Peyer's patch (tissue), 4 donors: ENCODE results near the gene EPHA10. TPM values are rescaled to one million over a fixed set of nuclear protein-coding genes. Genes with fewer than 3 reads are reported as not detected.

ENCODE experiments used
- DNase-seq, 3 donors: peaks; one replicate each; pipeline ENCODE4 v3.0.0-alpha.2; 2017 to 2019
- H3K27ac ChIP-seq, 4 donors: fragments of 200-600 bp; sonication (generic); one replicate each; pipeline ENCODE4 v1.5.1; 2016 to 2019
- H3K27me3 ChIP-seq, 2 donors: fragments of 200-600 bp; sonication (generic); one replicate each; pipeline ENCODE4 v1.5.1; 2019
- H3K36me3 ChIP-seq, 3 donors: fragments of 200-600 bp; sonication (generic); one replicate each; pipeline ENCODE4 v1.5.1; 2016 to 2019
- H3K4me1 ChIP-seq, 4 donors: fragments of 200-600 bp; sonication (generic); one replicate each; pipeline ENCODE4 v1.5.1; 2016 to 2019
- H3K4me3 ChIP-seq, 4 donors: fragments of 200-600 bp; sonication (generic); 1 replicate in 3 of 4; 2 replicates in 1 of 4; pipeline ENCODE4 v1.5.1; 2016 to 2019; ENCODE audit warnings: mild to moderate bottlenecking in 1 of 4
- H3K9me3 ChIP-seq, 4 donors: fragments of 200-600 bp; sonication (generic); one replicate each; pipeline ENCODE4 v1.5.1; 2016 to 2019; ENCODE audit warnings: mild to moderate bottlenecking in 1 of 4
- CTCF ChIP-seq, 6 experiments: fragments of 450-650 bp in 4 of 6; fragments of 200-600 bp in 2 of 6; sonication (generic) in 1 of 6; IDR thresholded peaks; one replicate each; pipeline ENCODE4 v1.5.1; 2017 to 2019; ENCODE audit warnings: antibody characterized with exemption in 6 of 6, mild to moderate bottlenecking in 3 of 6, moderate library complexity in 1 of 6
- POLR2A ChIP-seq, 2 donors: fragments of 450-650 bp; IDR thresholded peaks; one replicate each; pipeline ENCODE4 v1.5.1; 2017; ENCODE audit warnings: antibody characterized with exemption in 2 of 2, mild to moderate bottlenecking in 2 of 2, moderate library complexity in 2 of 2
- small RNA-seq, 2 donors: library from RNA; depleted of rRNA; stranded (forward); fragments of <200 nt; gene quantifications; one replicate each; pipeline ENCODE3, GENCODE V24; 2016
- total RNA-seq, 4 donors: library from RNA; depleted of rRNA; stranded (reverse); fragments of >200 nt; gene quantifications; one replicate each; pipeline ENCODE4 v1.1.0, GENCODE V29; 2016

EPHA10 gene
- total RNA-seq, 4 donors from 2014 or later = 9.9 to 67.8 (median 58.0) TPM

- H3K36me3 ChIP-seq = no peaks in the 10 kb centered on the region
- no peak overlapping the region for H3K4me3 ChIP-seq
These were observed 92.6 kb downstream of the EPHA10 start for GRCh38 chr1:37672136-37672870.

GRCh38 chr1:37671261-37671660 is 93.7 kb downstream of the EPHA10 start:
- Histone ChIP-seq H3K9me3 (no peaks in the 10 kb centered on the region), H3K27me3 (no peaks in the 10 kb centered on the region), H3K4me3 (no peak overlapping the region), H3K27ac (no peak overlapping the region), H3K4me1 (no peaks in the 10 kb centered on the region), H3K36me3 (no peaks in the 10 kb centered on the region)
- TF ChIP-seq CTCF (IDR thresholded peaks at IDR 0.05) (no peak), POLR2A (IDR thresholded peaks at IDR 0.05) (no peak)
- DNase-seq = no peak

More at GRCh38 chr1:37672136-37672870, 92.6 kb downstream of the EPHA10 start:
- Histone ChIP-seq H3K27me3 (no peaks in the 10 kb centered on the region), H3K27ac (no peak overlapping the region), H3K4me1 (peaks cover 0 to 3% (median 0%) of the 10 kb centered on the region in 4 donors), H3K9me3 (no peaks in the 10 kb centered on the region)
- DNase-seq = no peak
- TF ChIP-seq CTCF (IDR thresholded peaks at IDR 0.05) (no peak), POLR2A (IDR thresholded peaks at IDR 0.05) (no peak)

- TF ChIP-seq POLR2A (IDR thresholded peaks at IDR 0.05) (no peak), CTCF (IDR thresholded peaks at IDR 0.05) (no peak)
- no peak overlapping the region for H3K4me3 ChIP-seq
- no peaks in the 10 kb centered on the region for H3K27me3 ChIP-seq
- no peaks in the 10 kb centered on the region for H3K4me1 ChIP-seq
- no peaks in the 10 kb centered on the region for H3K36me3 ChIP-seq
- no peak for DNase-seq
- H3K9me3 ChIP-seq = no peaks in the 10 kb centered on the region
- no peak overlapping the region for H3K27ac ChIP-seq
These were observed 94.8 kb downstream of the EPHA10 start for GRCh38 chr1:37670133-37670532.

- TF ChIP-seq CTCF (IDR thresholded peaks at IDR 0.05) = no peak
- TF ChIP-seq POLR2A (IDR thresholded peaks at IDR 0.05) = no peak
- Histone ChIP-seq H3K4me1 (no peaks in the 10 kb centered on the region), H3K27me3 (no peaks in the 10 kb centered on the region), H3K4me3 (no peak overlapping the region), H3K9me3 (no peaks in the 10 kb centered on the region), H3K27ac (no peak overlapping the region), H3K36me3 (no peaks in the 10 kb centered on the region)
- no peak for DNase-seq
These were observed 97.8 kb downstream of the EPHA10 start for GRCh38 chr1:37667023-37667671.

- Histone ChIP-seq H3K9me3 (no peaks in the 10 kb centered on the region), H3K4me3 (no peak overlapping the region), H3K4me1 (no peaks in the 10 kb centered on the region), H3K36me3 (no peaks in the 10 kb centered on the region), H3K27me3 (no peaks in the 10 kb centered on the region), H3K27ac (no peak overlapping the region)
- TF ChIP-seq POLR2A (IDR thresholded peaks at IDR 0.05) (no peak), CTCF (IDR thresholded peaks at IDR 0.05) (no peak)
- no peak for DNase-seq
These were observed 98.6 kb downstream of the EPHA10 start for GRCh38 chr1:37666241-37666867.

Small RNA genes lying within 50 kb of the gene (small RNA-seq; reads per million reads assigned to genes)
- 0 reads per million in 2 donors for gene RF00019

Other genes starting within 250 kb of the EPHA10 start
- gene SNIP1, start 210.8 kb downstream of the EPHA10 start, total RNA-seq = 10 to 100 TPM in 2 of 4 donors, 1 to 10 TPM in 2; 7.0 to 17.6 (median 9.0) TPM
- gene DNALI1, start 208.2 kb downstream of the EPHA10 start, total RNA-seq = 1 to 10 TPM; 1.7 to 7.9 (median 3.7) TPM
- gene GNL2, start 169.2 kb downstream of the EPHA10 start, total RNA-seq = 10 to 100 TPM; 27.5 to 56.9 (median 49.9) TPM
- 1 to 10 TPM in 3 of 4 donors, under 1 TPM in 1; 0.35 to 2.5 (median 1.4) TPM for gene RSPO1, start 130.2 kb downstream of the EPHA10 start, total RNA-seq
- 1 to 10 TPM; 3.1 to 7.4 (median 4.0) TPM for gene CDCA8, start 72.6 kb downstream of the EPHA10 start, total RNA-seq
- gene MANEAL, start 28.7 kb upstream of the EPHA10 start, total RNA-seq = 1 to 10 TPM; 3.3 to 3.8 (median 3.6) TPM
- 100 to 1,000 TPM in 1 of 4 donors, 10 to 100 TPM in 3; 27.2 to 178 (median 39.6) TPM for gene C1orf122, start 42.7 kb upstream of the EPHA10 start, total RNA-seq
- gene YRDC, start 43.1 kb upstream of the EPHA10 start, total RNA-seq = 10 to 100 TPM in 2 of 4 donors, 1 to 10 TPM in 2; 8.1 to 12.9 (median 9.7) TPM
- 1 to 10 TPM; 4.1 to 9.5 (median 8.1) TPM for gene MTF1, start 94.5 kb upstream of the EPHA10 start, total RNA-seq
- gene INPP5B, start 181.9 kb upstream of the EPHA10 start, total RNA-seq = 10 to 100 TPM; 24.7 to 56.9 (median 35.3) TPM
- 100 to 1,000 TPM in 1 of 4 donors, 10 to 100 TPM in 3; 29.9 to 144 (median 36.0) TPM for gene SF3A3, start 224.9 kb upstream of the EPHA10 start, total RNA-seq
- 10 to 100 TPM in 1 of 4 donors, 1 to 10 TPM in 3; 3.3 to 13.2 (median 4.9) TPM for gene FHL3, start 240.4 kb upstream of the EPHA10 start, total RNA-seq
- gene UTP11, start 247.6 kb upstream of the EPHA10 start, total RNA-seq = 10 to 100 TPM in 3 of 4 donors, 1 to 10 TPM in 1; 8.9 to 23.1 (median 18.8) TPM